B cell (primary cell): Measurements from ENCODE around the gene USH2A. TPM values are rescaled to one million over a fixed set of nuclear protein-coding genes. Genes with fewer than 3 reads are reported as not detected.

Experiments used
- ATAC-seq: fragments of 200-7000 bp; cut with Tn5 transposase; one replicate; pipeline ENCODE4 v1.10.0; 2021; ENCODE audit warnings: low read depth, mild to moderate bottlenecking, moderate number of reproducible peaks, moderate library complexity
- CTCF ChIA-PET: fragments of 350-600 bp; sonication (Branson Sonifier 250); formaldehyde crosslinking; loops from one replicate; lab custom pipeline; 2021; ENCODE audit warnings: antibody characterized with exemption, inconsistent platforms; lab: Charles Lee
- POLR2A ChIA-PET: fragments of 350-600 bp; sonication (Branson Sonifier 250); formaldehyde crosslinking; loops from one replicate; lab custom pipeline; 2021; ENCODE audit warnings: antibody characterized with exemption; lab: Charles Lee
- DNase-seq: peaks from one replicate; pipeline ENCODE4 v3.0.0; 2013
- H2AFZ ChIP-seq: 2 replicates; pipeline ENCODE4 v1.6.1; 2012; ENCODE audit warnings: mild to moderate bottlenecking, low read depth, low read length; ENCODE audit not compliant: insufficient read depth, poor library complexity, severe bottlenecking
- H3K27ac ChIP-seq, 2 donors: 1 replicate in 1 of 2; 2 replicates in 1 of 2; pipeline ENCODE4 v1.5.1; 2012 to 2013; ENCODE audit warnings: low read length in 2 of 2, mild to moderate bottlenecking in 2 of 2, moderate library complexity in 1 of 2
- H3K27me3 ChIP-seq, 4 experiments: fragments of 200-600 bp in 1 of 4; sonication (generic) in 1 of 4; replicated peaks in 1 of 4; 1 replicate in 2 of 4; 2 replicates in 2 of 4; pipeline versions ENCODE4 v1.6.1 to v1.7.0; 2013 to 2016; ENCODE audit warnings: low read length in 3 of 4, mild to moderate bottlenecking in 2 of 4, mixed read lengths in 1 of 4, moderate library complexity in 1 of 4; ENCODE audit not compliant: insufficient read depth in 4 of 4, control insufficient read depth in 3 of 4; ENCODE audit errors: control extremely low read depth in 1 of 4
- H3K36me3 ChIP-seq, 2 experiments: replicated peaks in 1 of 2; 1 replicate in 1 of 2; 2 replicates in 1 of 2; pipeline versions ENCODE4 v1.6.1 to v1.7.1; 2013; ENCODE audit warnings: low read length in 1 of 2; ENCODE audit not compliant: insufficient read depth in 2 of 2, control insufficient read depth in 1 of 2; ENCODE audit errors: control extremely low read depth in 1 of 2, extremely low read depth in 1 of 2
- H3K4me1 ChIP-seq, 2 donors: fragments of 200-600 bp in 1 of 2; sonication (generic) in 1 of 2; 1 replicate in 1 of 2; 2 replicates in 1 of 2; pipeline versions ENCODE4 v1.5.1 to v1.6.1; 2013 to 2017; ENCODE audit warnings: low read length in 2 of 2; ENCODE audit not compliant: control insufficient read depth in 2 of 2, insufficient read depth in 2 of 2
- H3K4me2 ChIP-seq: replicated peaks from 2 replicates; pipeline ENCODE3; 2012; ENCODE audit warnings: mild to moderate bottlenecking, low read depth, low read length; ENCODE audit not compliant: poor library complexity, severe bottlenecking
- H3K4me3 ChIP-seq, 5 experiments: fragments of 200-600 bp in 1 of 5; sonication (generic) in 1 of 5; 1 replicate in 3 of 5; 2 replicates in 2 of 5; pipeline versions ENCODE4 v1.5.1 to v1.7.0; 2011 to 2016; ENCODE audit warnings: low read length in 4 of 5, mild to moderate bottlenecking in 4 of 5, low read depth in 2 of 5, control low read depth in 1 of 5, moderate library complexity in 1 of 5; ENCODE audit not compliant: insufficient read depth in 1 of 5; ENCODE audit errors: control extremely low read depth in 1 of 5, extremely low read depth in 1 of 5
- H3K79me2 ChIP-seq: fragments of 200-600 bp; sonication (generic); one replicate; pipeline ENCODE4 v1.6.0; 2016; ENCODE audit warnings: low read length; ENCODE audit not compliant: control insufficient read depth, insufficient read depth
- H3K9ac ChIP-seq: fragments of 200-600 bp; sonication (generic); 2 replicates; pipeline ENCODE4 v1.6.1; 2017; ENCODE audit warnings: mild to moderate bottlenecking, low read length, moderate library complexity
- H3K9me3 ChIP-seq, 3 donors: one replicate each; pipeline versions ENCODE4 v1.6.1 to v1.7.1; 2013; ENCODE audit warnings: low read length in 2 of 3; ENCODE audit not compliant: control insufficient read depth in 2 of 3, insufficient read depth in 1 of 3; ENCODE audit errors: control extremely low read depth in 1 of 3
- H4K20me1 ChIP-seq: 2 replicates; pipeline ENCODE4 v1.6.0; 2012; ENCODE audit warnings: mild to moderate bottlenecking, low read length; ENCODE audit not compliant: insufficient read depth, control insufficient read depth, poor library complexity, severe bottlenecking
- H3K27ac Mint-ChIP-seq: one replicate; pipeline ENCODE4 v1.8.0; 2021; ENCODE audit warnings: mixed read lengths
- H3K27me3 Mint-ChIP-seq: one replicate; pipeline ENCODE4 v1.8.0; 2021; ENCODE audit warnings: mixed read lengths
- H3K4me1 Mint-ChIP-seq: one replicate; pipeline ENCODE4 v1.8.0; 2021; ENCODE audit warnings: mixed read lengths
- H3K4me3 Mint-ChIP-seq: one replicate; pipeline ENCODE4 v1.8.0; 2021; ENCODE audit warnings: mixed read lengths
- H3K9me3 Mint-ChIP-seq: one replicate; pipeline ENCODE4 v1.8.0; 2022; ENCODE audit warnings: mixed read lengths; ENCODE audit not compliant: insufficient read depth
- EZH2 ChIP-seq: IDR thresholded peaks from 2 replicates; pipeline ENCODE4 v1.6.1; 2012; ENCODE audit warnings: borderline replicate concordance, low read depth, mild to moderate bottlenecking, moderate library complexity, low read length; ENCODE audit not compliant: insufficient read depth, poor library complexity, severe bottlenecking
- WGBS: methylation state at CpG from one replicate; pipeline ENCODE4 v1.1.5; 2013; ENCODE audit warnings: missing lambda C conversion rate; ENCODE audit not compliant: insufficient coverage; 5-methylcytosine and 5-hydroxymethylcytosine counted together
- intact Hi-C: fragments of 100-400 bp; cut with micrococcal nuclease; formaldehyde crosslinking; loops from one replicate; pipeline ENCODE4 v1.10.0; 2022
- polyA plus RNA-seq: library from polyadenylated mRNA; depleted of rRNA; stranded (reverse); fragments of >200 nt; gene quantifications from 2 replicates; pipeline ENCODE4 v1.2.3, GENCODE V29; 2012
- total RNA-seq, 2 donors: library from RNA; stranded (reverse); fragments of 120-200 nt in 1 of 2; gene quantifications; 1 replicate in 1 of 2; 2 replicates in 1 of 2; pipeline versions ENCODE4 v1.2.3 to v1.2.4, GENCODE V29; 2013 to 2022
- TF ChIP-seq, protein P1 (sequence below): fragments of 200-600 bp; IDR thresholded peaks from one replicate; pipeline ENCODE4 v1.8.0; 2022; ENCODE audit warnings: antibody characterized with exemption, mild to moderate bottlenecking

Gene USH2A
- total and polyA plus RNA-seq, 2 donors (not counting 1 experiment from before 2014, with no cell fraction given): 0.01 TPM; not detected in 1

DNA sequence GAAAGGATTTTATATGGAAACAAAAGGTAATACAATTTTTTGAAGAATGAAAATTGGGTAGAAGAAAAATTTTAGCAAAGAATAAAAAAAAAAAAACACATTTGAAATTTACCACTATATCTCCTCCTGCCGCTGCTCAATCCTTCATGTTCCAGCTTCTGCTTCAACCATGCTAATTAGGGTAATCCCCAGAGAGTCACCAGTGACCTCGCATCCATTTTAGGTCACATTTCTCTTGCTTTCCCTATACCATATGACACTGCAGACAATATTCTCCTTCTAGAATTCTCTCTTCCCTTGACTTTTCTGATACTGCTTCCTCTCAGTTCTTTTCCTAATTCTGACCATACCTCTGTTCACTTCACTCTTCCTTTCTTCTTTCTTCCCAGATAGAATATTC, 237.1 kb downstream of the USH2A start:
- no peaks in the 10 kb centered on the region for H3K9me3 Mint-ChIP-seq
- H3K4me3 ChIP-seq: no peak overlapping the region
- TF ChIP-seq EZH2: no peak
- TF ChIP-seq, protein P1, sequence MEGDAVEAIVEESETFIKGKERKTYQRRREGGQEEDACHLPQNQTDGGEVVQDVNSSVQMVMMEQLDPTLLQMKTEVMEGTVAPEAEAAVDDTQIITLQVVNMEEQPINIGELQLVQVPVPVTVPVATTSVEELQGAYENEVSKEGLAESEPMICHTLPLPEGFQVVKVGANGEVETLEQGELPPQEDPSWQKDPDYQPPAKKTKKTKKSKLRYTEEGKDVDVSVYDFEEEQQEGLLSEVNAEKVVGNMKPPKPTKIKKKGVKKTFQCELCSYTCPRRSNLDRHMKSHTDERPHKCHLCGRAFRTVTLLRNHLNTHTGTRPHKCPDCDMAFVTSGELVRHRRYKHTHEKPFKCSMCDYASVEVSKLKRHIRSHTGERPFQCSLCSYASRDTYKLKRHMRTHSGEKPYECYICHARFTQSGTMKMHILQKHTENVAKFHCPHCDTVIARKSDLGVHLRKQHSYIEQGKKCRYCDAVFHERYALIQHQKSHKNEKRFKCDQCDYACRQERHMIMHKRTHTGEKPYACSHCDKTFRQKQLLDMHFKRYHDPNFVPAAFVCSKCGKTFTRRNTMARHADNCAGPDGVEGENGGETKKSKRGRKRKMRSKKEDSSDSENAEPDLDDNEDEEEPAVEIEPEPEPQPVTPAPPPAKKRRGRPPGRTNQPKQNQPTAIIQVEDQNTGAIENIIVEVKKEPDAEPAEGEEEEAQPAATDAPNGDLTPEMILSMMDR: no peak
- no peaks in the 10 kb centered on the region for H3K79me2 ChIP-seq
- WGBS: 69% methylated on average over 2 of the region's 2 CpGs
- no peaks in the 10 kb centered on the region for H3K4me1 Mint-ChIP-seq
- no peak overlapping the region for H3K27ac Mint-ChIP-seq
- H4K20me1 ChIP-seq: no peaks in the 10 kb centered on the region
- no peaks in the 10 kb centered on the region for H3K4me1 ChIP-seq
- H3K4me3 Mint-ChIP-seq: no peak overlapping the region
- H3K4me2 ChIP-seq: no peak overlapping the region
- POLR2A ChIA-PET: no interaction called here
- H3K36me3 ChIP-seq: no peaks in the 10 kb centered on the region
- no peak overlapping the region for H2AFZ ChIP-seq
- no peak overlapping the region for H3K27ac ChIP-seq
- no peak overlapping the region for H3K9ac ChIP-seq
- H3K9me3 ChIP-seq: no peaks in the 10 kb centered on the region
- CTCF ChIA-PET: no interaction called here
- no peak for ATAC-seq
- intact Hi-C loops: no loop called here
- no peaks in the 10 kb centered on the region for H3K27me3 Mint-ChIP-seq
- no peak for DNase-seq
- no peaks in the 10 kb centered on the region for H3K27me3 ChIP-seq

- Histone ChIP-seq H4K20me1 (no peaks in the 10 kb centered on the region), H3K4me3 (no peak overlapping the region), H3K27ac (no peak overlapping the region), H3K36me3 (no peaks in the 10 kb centered on the region), H3K9me3 (no peaks in the 10 kb centered on the region), H2AFZ (no peak overlapping the region), H3K4me2 (no peak overlapping the region), H3K27me3 (no peaks in the 10 kb centered on the region), H3K4me1 (no peaks in the 10 kb centered on the region), H3K79me2 (no peaks in the 10 kb centered on the region), H3K9ac (no peak overlapping the region)
- Mint-ChIP-seq H3K27ac (no peak overlapping the region), H3K9me3 (no peaks in the 10 kb centered on the region), H3K27me3 (no peaks in the 10 kb centered on the region), H3K4me3 (no peak overlapping the region), H3K4me1 (no peaks in the 10 kb centered on the region)
- no peak for ATAC-seq
- intact Hi-C loops: no loop called here
- WGBS: 60% methylated on average over 1 of the region's 2 CpGs
- TF ChIP-seq, protein P1: no peak
- no peak for TF ChIP-seq EZH2
- DNase-seq: no peak
- POLR2A ChIA-PET: no interaction called here
- CTCF ChIA-PET: no interaction called here
These were observed 239.0 kb downstream of the USH2A start for GRCh38 chr1:216184126-216184680.
